Measurements from ENCODE around the gene RASA3. TPM values are rescaled to one million over a fixed set of nuclear protein-coding genes. Genes with fewer than 3 reads are reported as not detected.

RASA3 gene
- total and polyA plus RNA-seq, 2 of the 4 experiments (the other 2 are of a cell fraction), result 21.0 to 31.4 TPM

DNA sequence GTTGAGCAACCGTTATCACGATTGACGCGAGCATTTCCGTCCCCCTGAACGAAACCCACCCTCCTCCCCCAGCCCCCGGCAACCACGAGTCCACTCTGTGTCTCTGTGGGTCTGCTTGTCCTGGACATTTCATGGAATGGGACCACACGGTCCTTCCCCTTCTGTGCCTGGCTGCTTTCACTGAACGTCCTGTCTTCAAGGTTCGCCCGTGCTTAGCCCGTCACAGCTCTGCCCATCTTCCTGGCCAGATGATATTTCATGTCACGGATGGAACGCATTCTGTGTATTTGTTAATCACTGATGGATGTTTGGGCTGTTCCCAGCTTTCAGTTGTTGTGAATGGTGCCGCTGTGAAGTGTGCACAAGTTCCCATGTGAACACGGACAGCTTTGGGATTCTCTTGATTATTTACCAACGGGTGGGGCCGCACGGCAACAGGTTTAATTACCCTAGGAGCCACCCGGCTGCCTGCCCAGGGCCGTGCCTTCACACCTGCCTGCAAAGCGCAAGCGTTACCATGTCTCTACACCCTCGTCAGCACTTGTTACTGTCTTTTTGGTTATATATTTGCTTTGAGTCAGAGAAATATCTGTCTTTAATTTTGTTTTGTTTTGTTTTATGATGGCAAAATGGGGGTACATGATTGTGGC is 42.5 kb downstream of the RASA3 start:
- Histone ChIP-seq H4K20me1 (ENCODE audit: insufficient read depth, low read length) (peaks cover 43% of the 10 kb centered on the region), H4K5ac (ENCODE audit: low read depth, low read length) (no peak overlapping the region), H3K79me1 (ENCODE audit: low read depth in 1 of 2, low read length in 2 of 2) (peaks cover 19 to 54% of the 10 kb centered on the region in 2 experiments), H3K18ac (ENCODE audit: low read depth, low read length) (no peak overlapping the region), H2BK5ac (ENCODE audit: low read depth, low read length, poor library complexity, severe bottlenecking) (no peak overlapping the region), H3K9ac (ENCODE audit: low read depth, low read length) (no peak overlapping the region), H3K23ac (ENCODE audit: low read depth, low read length) (no peak overlapping the region; the same call in 1 of the 2 replicates), H2AK9ac (replicated peaks; ENCODE audit: low read depth, low read length, poor library complexity) (no peak overlapping the region), H3K56ac (ENCODE audit: extremely low read depth, insufficient read depth, low read length) (no peak overlapping the region), H3K9me3 (ENCODE audit: control insufficient read depth, insufficient read depth, low read length) (no peaks in the 10 kb centered on the region; the same call in 1 of the 2 replicates), H3K36me3 (ENCODE audit: control insufficient read depth, insufficient read depth, low read length) (peaks cover 2% of the 10 kb centered on the region), H2AFZ (replicated peaks; ENCODE audit: low read length, poor library complexity) (no peak overlapping the region), H3K9me1 (ENCODE audit: insufficient read depth, low read length) (peaks cover 5% of the 10 kb centered on the region; the same call in 1 of the 2 replicates), H2BK120ac (ENCODE audit: low read depth, low read length) (no peak overlapping the region), H2AK5ac (ENCODE audit: low read depth, low read length) (no peak overlapping the region), H3K27me3 (ENCODE audit: control insufficient read depth, insufficient read depth, low read length) (no peaks in the 10 kb centered on the region), H3K14ac (replicated peaks; ENCODE audit: low read depth, low read length) (no peak overlapping the region), H3K4me1 (ENCODE audit: control insufficient read depth, insufficient read depth, low read length) (no peaks in the 10 kb centered on the region), H3K4ac (ENCODE audit: low read depth, low read length) (no peak overlapping the region), H2BK20ac (ENCODE audit: low read depth, low read length) (no peak overlapping the region), H4K8ac (ENCODE audit: low read depth in 2 of 2, low read length in 2 of 2) (no peak overlapping the region), H2BK15ac (ENCODE audit: low read depth, low read length) (no peak overlapping the region), H3K27ac (ENCODE audit: insufficient read depth, low read length) (no peak overlapping the region), H3K4me3 (ENCODE audit: insufficient read depth, low read depth, low read length) (no peak overlapping the region), H3K4me2 (ENCODE audit: low read depth, low read length) (no peak overlapping the region), H4K91ac (ENCODE audit: insufficient read depth, low read depth, low read length) (no peak overlapping the region)
- dilution Hi-C loops (cut with HindIII; ENCODE audit: low sequenced_read_pairs, unreplicated experiment), result no loop called here
- BruUV-seq (replicated peaks), result no TSS peak
- intact Hi-C loops (cut with micrococcal nuclease), result no loop called here
- no peak for ATAC-seq (ENCODE audit: low read depth)
- TF ChIP-seq MXI1 (IDR thresholded peaks at IDR 0.05; ENCODE audit: borderline replicate concordance, low read depth, low read length) (no peak), RFX5 (IDR thresholded peaks at IDR 0.05; ENCODE audit: low read depth, low read length) (no peak), CHD1 (IDR thresholded peaks at IDR 0.05; ENCODE audit: low read depth, low read length) (no peak), NFE2L2 (IDR thresholded peaks at IDR 0.05; ENCODE audit: low read depth, low read length) (no peak), RCOR1 (IDR thresholded peaks at IDR 0.05; ENCODE audit: insufficient replicate concordance, low read length) (no peak), MAFK (IDR thresholded peaks at IDR 0.05; ENCODE audit: low read depth, low read length) (no peak), SMC3 (IDR thresholded peaks at IDR 0.05; ENCODE audit: low read depth, low read length) (no peak), BHLHE40 (IDR thresholded peaks at IDR 0.05; ENCODE audit: low read depth, low read length) (no peak), MAZ (IDR thresholded peaks at IDR 0.05; ENCODE audit: borderline replicate concordance, low read depth, low read length) (no peak), FOS (IDR thresholded peaks at IDR 0.05; ENCODE audit: low read depth, low read length) (no peak), RAD21 (IDR thresholded peaks at IDR 0.05; ENCODE audit: low read length) (no peak), POLR2A (IDR thresholded peaks at IDR 0.05; ENCODE audit: low read depth, low read length) (no peak), CEBPB (IDR thresholded peaks at IDR 0.05; ENCODE audit: low read depth, low read length) (no peak)
- TF ChIP-seq, protein P1, sequence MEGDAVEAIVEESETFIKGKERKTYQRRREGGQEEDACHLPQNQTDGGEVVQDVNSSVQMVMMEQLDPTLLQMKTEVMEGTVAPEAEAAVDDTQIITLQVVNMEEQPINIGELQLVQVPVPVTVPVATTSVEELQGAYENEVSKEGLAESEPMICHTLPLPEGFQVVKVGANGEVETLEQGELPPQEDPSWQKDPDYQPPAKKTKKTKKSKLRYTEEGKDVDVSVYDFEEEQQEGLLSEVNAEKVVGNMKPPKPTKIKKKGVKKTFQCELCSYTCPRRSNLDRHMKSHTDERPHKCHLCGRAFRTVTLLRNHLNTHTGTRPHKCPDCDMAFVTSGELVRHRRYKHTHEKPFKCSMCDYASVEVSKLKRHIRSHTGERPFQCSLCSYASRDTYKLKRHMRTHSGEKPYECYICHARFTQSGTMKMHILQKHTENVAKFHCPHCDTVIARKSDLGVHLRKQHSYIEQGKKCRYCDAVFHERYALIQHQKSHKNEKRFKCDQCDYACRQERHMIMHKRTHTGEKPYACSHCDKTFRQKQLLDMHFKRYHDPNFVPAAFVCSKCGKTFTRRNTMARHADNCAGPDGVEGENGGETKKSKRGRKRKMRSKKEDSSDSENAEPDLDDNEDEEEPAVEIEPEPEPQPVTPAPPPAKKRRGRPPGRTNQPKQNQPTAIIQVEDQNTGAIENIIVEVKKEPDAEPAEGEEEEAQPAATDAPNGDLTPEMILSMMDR (conservative IDR thresholded peaks at IDR 0.05; ENCODE audit: low read depth, low read length), result no peak
- TF ChIP-seq, protein P2, sequence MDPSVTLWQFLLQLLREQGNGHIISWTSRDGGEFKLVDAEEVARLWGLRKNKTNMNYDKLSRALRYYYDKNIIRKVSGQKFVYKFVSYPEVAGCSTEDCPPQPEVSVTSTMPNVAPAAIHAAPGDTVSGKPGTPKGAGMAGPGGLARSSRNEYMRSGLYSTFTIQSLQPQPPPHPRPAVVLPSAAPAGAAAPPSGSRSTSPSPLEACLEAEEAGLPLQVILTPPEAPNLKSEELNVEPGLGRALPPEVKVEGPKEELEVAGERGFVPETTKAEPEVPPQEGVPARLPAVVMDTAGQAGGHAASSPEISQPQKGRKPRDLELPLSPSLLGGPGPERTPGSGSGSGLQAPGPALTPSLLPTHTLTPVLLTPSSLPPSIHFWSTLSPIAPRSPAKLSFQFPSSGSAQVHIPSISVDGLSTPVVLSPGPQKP (IDR thresholded peaks at IDR 0.05; ENCODE audit: borderline replicate concordance, low read depth, low read length), result no peak
- TF ChIP-seq, protein P3, sequence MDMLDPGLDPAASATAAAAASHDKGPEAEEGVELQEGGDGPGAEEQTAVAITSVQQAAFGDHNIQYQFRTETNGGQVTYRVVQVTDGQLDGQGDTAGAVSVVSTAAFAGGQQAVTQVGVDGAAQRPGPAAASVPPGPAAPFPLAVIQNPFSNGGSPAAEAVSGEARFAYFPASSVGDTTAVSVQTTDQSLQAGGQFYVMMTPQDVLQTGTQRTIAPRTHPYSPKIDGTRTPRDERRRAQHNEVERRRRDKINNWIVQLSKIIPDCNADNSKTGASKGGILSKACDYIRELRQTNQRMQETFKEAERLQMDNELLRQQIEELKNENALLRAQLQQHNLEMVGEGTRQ (IDR thresholded peaks at IDR 0.05; ENCODE audit: low read depth, low read length), result no peak
- WGBS, 2 experiments (ENCODE audit: extremely low coverage in 2 of 2, insufficient read length in 1 of 2), result 93% methylated on average over 12 of the region's 25 CpGs; no CpG with 5 or more reads in 1 of the 2 experiments
- ChIA-PET CTCF (no interaction called here), POLR2A (ENCODE audit: unreplicated experiment) (interaction anchor here (1.0 kb wide), 1 partner anchor 25 kb away, joined by 3 read pairs; no protein-coding TSS in a partner anchor)
- DNase-seq, result no peak
- in situ Hi-C loops (cut with MboI; ENCODE audit: low sequenced_read_pairs), result no loop called here

All from IMR-90 (cell line).